Measurements from ENCODE around the gene OR8H3.
"Not testable (repeated sequence)": the region's sequence is repeated elsewhere in the genome, so short reads cannot be mapped to it uniquely, and the experiment has no call there.

OR8H3 gene

DNA sequence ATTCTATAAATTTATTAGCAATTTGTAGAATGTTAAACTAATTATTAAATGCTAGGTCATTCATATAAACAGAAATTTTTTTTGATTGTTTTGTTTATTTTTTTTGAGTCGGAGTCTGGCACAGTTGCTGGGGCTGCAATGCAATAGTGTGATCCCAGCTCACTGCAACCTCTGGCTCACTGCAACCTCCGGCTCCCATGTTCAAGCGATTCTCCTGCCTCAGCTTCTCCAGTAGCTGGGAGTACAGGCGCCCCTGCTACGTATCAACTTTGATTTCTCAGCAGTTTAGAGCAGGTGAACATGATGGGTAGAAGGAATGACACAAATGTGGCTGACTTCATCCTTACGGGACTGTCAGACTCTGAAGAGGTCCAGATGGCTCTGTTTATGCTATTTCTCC lies at the start of gene OR8H3:
OR8H3 (plus strand) TSS at position 301 of the 400 bp plus-strand sequence; CDS start at position 301, 0 bp downstream.
- no peak for DNase-seq

GRCh38 chr11:56089697-56090096 lies 32.5 kb upstream of the OR8H3 start:
- DNase-seq, result no peak

DNA sequence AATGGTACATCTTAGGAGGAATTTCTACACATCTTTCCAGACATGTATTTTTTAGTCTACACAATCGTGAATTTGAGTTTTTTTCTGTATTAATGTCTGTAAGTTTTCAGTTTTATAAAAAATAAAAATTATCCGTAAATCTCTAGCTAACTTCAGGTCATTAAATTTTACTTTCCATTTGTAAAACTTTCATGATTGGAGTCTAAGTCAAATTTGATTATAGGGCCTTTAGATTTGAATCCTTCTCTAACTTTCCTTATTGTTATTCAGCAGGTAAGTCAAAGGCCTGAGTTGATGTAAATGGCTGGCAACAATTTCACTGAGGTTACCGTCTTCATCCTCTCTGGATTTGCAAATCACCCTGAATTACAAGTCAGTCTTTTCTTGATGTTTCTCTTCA lies 29.2 kb upstream of the OR8H3 start, which contains the start of gene OR8I2:
OR8I2 (plus strand) TSS at position 301 of the 400 bp plus-strand sequence; CDS start at position 301, 0 bp downstream.
- DNase-seq, result no peak

DNA sequence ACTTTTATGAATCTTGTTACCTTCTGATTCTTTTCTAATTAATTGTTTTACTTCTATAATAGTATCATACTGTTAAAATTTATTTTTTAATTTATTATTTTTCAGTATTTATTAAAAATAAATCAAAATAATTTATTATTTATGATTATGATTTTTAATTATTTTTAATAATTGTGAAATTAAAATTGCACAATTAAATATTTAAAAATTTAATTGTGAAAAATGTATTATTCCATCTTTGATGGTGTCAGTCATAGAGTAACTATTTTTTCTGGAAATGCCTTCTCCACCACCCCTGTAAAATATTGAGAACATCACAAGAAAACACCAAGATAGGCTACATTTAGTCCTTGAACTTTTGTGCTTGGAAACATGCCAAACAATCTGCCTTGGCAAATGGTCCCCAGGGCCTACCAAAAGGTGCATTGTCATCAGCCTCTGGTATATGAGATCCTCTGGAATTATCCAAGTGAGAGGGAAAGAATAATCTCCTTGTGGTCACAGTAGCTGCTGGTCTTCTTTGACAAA lies 18.9 kb upstream of the OR8H3 start, which contains the start of gene OR8H2:
OR8H2 (plus strand) TSS at position 478 of the 528 bp plus-strand sequence. CDS start 1,356 bp downstream, outside the sequence.
- DNase-seq, result no peak

DNA sequence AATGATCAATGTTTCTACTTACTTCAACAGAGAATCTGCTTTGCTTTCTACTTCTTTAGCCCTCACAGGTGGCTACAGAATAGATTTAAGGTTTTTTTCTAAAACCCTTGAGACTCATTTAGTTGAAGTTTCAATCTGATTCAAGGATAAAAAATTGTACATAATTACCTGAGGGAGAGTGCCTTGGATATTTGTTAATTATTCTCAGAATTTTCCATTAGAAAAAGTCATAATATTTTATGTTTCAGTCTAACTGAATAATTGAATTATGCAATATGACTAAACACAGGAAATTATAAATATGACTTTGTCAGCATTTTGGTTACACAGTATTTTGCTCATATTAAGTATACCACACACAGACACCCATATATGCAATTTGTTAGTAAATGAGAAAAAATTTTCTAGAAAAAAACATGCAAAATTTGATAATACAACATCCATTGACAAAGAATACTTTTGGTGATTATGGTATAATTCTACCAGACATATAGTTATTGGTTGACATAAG lies 18.0 kb downstream of the OR8H3 start, which contains the start of gene OR8J3:
OR8J3 (minus strand) TSS at position 51 of the 511 bp plus-strand sequence. CDS start 2,483 bp downstream, outside the sequence.
- DNase-seq, result no peak

- DNase-seq, result not testable (repeated sequence)
Observed at GRCh38 chr11:56143681-56144080, 21.5 kb downstream of the OR8H3 start.

- DNase-seq, result no peak
Observed at GRCh38 chr11:56151376-56151775, 29.2 kb downstream of the OR8H3 start.

DNA sequence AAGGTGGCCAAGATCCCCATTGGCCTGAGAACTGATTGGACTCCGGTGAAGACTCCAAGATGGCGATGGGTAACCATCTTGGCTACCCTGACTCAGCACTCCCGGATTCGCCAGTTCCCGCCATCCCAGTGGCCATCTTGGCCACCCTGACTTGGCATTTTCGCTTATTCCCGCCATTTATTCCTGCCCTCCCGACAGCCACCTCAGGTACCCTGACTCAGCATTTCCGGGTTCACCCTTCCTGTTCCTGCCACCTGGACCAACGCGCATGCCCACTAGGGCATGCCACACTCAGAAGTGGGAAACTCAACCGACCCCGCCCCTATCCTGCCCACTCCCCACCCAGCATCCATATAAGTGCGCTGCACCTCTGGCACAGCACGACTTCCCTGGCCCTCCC lies 30.2 kb downstream of the OR8H3 start:
- no peak for DNase-seq

- no peak for DNase-seq
Observed at GRCh38 chr11:56160217-56160616, 38.0 kb downstream of the OR8H3 start, which contains the start of gene OR8K5. TSS of gene OR8K5 (minus strand) at chr11:56160317. CDS start at chr11:56160317, 0 bp downstream.

GRCh38 chr11:56163804-56164203 lies 41.6 kb downstream of the OR8H3 start:
- DNase-seq, result no peak

GRCh38 chr11:56172256-56172830 lies 50.2 kb downstream of the OR8H3 start:
- DNase-seq, result no peak

Data from HCEC 1CT (cell line).